SU-DHL-6 (cell line): ENCODE data around the gene CACNA1C.

Source experiments
- H2AFZ ChIP-seq: fragments of 200-600 bp; sonication (generic); 2 replicates; pipeline ENCODE4 v1.6.1; 2014; ENCODE audit warnings: low read depth, mild to moderate bottlenecking, moderate library complexity, mixed read lengths, antibody characterized with exemption, low read length; ENCODE audit not compliant: severe bottlenecking
- H3F3A ChIP-seq: fragments of 200-600 bp; shearing (Covaris generic); 2 replicates; pipeline ENCODE4 v1.6.0; 2016; ENCODE audit warnings: antibody characterized with exemption, mild to moderate bottlenecking; ENCODE audit not compliant: insufficient read depth
- H3K27ac ChIP-seq: fragments of 200-600 bp; sonication (generic); 2 replicates; pipeline ENCODE4 v1.5.1; 2016; ENCODE audit warnings: low read depth, mild to moderate bottlenecking, low read length, moderate library complexity, mixed read lengths
- H3K27me3 ChIP-seq: fragments of 200-600 bp; sonication (generic), shearing (Covaris generic); 2 replicates; pipeline ENCODE4 v1.6.0; 2014; ENCODE audit warnings: mild to moderate bottlenecking, low read length
- H3K36me3 ChIP-seq: fragments of 200-600 bp; sonication (generic); 2 replicates; pipeline ENCODE4 v1.6.1; 2014; ENCODE audit warnings: mild to moderate bottlenecking, low read length, mixed read lengths
- H3K4me2 ChIP-seq: fragments of 300-600, 200-600 bp; shearing (Covaris generic), sonication (generic); 2 replicates; pipeline ENCODE4 v1.6.0; 2014; ENCODE audit warnings: low read length, low read depth, mild to moderate bottlenecking; ENCODE audit not compliant: poor library complexity, severe bottlenecking
- H3K4me3 ChIP-seq: fragments of 200-600 bp; sonication (generic); 2 replicates; pipeline ENCODE4 v1.5.1; 2014; ENCODE audit warnings: antibody characterized with exemption, low read length, mild to moderate bottlenecking, mixed read lengths; ENCODE audit not compliant: insufficient read depth, poor library complexity, severe bottlenecking
- H3K79me2 ChIP-seq: fragments of 200-600 bp; sonication (generic); 2 replicates; pipeline ENCODE4 v1.6.1; 2014; ENCODE audit warnings: mild to moderate bottlenecking, low read length, moderate library complexity; ENCODE audit not compliant: insufficient read depth
- H3K9ac ChIP-seq: fragments of 200-600 bp; sonication (generic); 2 replicates; pipeline ENCODE4 v1.7.0; 2014; ENCODE audit warnings: mild to moderate bottlenecking, low read length
- H3K9me2 ChIP-seq: fragments of 200-600 bp; sonication (generic); replicated peaks from 2 replicates; pipeline ENCODE4 v1.6.1; 2014; ENCODE audit warnings: low read length; ENCODE audit not compliant: insufficient read depth
- H3K9me3 ChIP-seq: fragments of 200-600 bp; sonication (generic); 2 replicates; pipeline ENCODE4 v1.6.1; 2014; ENCODE audit warnings: low read length, mixed read lengths; ENCODE audit not compliant: insufficient read depth
- H4K20me1 ChIP-seq: fragments of 200-600 bp; sonication (generic); 2 replicates; pipeline ENCODE4 v1.6.1; 2014; ENCODE audit warnings: low read depth, mild to moderate bottlenecking, antibody characterized with exemption, low read length, moderate library complexity, mixed read lengths
- EZH2phosphoT487 ChIP-seq: fragments of 200-600 bp; sonication (generic), shearing (Covaris generic); conservative IDR thresholded peaks from 2 replicates; pipeline ENCODE4 v1.6.1; 2018; ENCODE audit warnings: mild to moderate bottlenecking, antibody characterized with exemption, low read length, moderate library complexity, mixed read lengths
- TF ChIP-seq, protein P1 (sequence below): fragments of 200-600 bp; sonication (generic); IDR thresholded peaks from one replicate; pipeline ENCODE4 v1.5.1; 2017; ENCODE audit warnings: antibody characterized with exemption, mild to moderate bottlenecking, low read length, moderate library complexity; ENCODE audit not compliant: insufficient read depth, poor library complexity, severe bottlenecking

CACNA1C gene

DNA sequence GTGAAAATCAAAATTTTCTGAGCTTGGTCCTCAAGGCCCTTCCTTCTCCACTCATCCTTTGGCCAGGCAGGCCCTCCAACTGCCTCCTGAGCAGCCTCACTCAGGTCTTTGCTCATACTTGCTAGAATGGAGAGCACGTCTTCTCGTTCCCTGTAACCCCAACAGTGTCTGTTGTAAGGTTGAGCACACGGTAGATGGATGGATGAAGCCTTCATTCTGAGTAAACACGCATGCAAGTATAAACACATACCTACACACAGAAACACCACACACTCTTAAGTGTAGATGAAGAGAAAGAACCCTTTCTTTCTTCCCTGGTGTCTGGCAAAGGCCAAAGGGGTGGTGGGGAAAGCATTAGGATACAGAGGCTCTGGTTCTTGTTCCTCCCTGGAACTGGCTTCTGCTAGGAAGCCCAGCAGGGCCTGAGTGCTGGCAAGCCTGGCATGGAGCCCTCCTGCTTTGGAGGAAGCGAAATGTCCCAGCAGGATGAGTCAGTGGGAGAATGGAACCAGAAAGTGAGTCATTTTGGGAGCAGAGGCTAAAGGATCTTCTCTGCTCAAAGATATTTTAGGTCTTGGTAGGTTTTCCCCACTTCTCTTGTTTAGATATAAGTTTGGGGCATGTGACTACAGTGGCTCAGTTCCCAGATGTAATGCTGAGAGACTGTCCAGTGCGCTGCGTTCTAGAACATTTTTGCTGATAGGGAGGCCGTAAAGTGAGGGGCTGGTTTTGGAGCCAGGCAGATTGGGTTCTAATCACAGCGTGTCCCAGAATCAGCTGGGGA, 127.4 kb downstream of the CACNA1C start:
- H3K4me3 ChIP-seq, result no peak overlapping the region
- no peak overlapping the region for H3K27ac ChIP-seq
- H3K9me3 ChIP-seq, result no peaks in the 10 kb centered on the region
- no peak overlapping the region for H2AFZ ChIP-seq
- H3K9me2 ChIP-seq, result no peaks in the 10 kb centered on the region
- no peaks in the 10 kb centered on the region for H4K20me1 ChIP-seq
- no peaks in the 10 kb centered on the region for H3F3A ChIP-seq
- H3K4me2 ChIP-seq, result no peak overlapping the region
- H3K79me2 ChIP-seq, result no peaks in the 10 kb centered on the region
- H3K27me3 ChIP-seq, result no peaks in the 10 kb centered on the region
- no peak overlapping the region for H3K9ac ChIP-seq
- TF ChIP-seq, protein P1, sequence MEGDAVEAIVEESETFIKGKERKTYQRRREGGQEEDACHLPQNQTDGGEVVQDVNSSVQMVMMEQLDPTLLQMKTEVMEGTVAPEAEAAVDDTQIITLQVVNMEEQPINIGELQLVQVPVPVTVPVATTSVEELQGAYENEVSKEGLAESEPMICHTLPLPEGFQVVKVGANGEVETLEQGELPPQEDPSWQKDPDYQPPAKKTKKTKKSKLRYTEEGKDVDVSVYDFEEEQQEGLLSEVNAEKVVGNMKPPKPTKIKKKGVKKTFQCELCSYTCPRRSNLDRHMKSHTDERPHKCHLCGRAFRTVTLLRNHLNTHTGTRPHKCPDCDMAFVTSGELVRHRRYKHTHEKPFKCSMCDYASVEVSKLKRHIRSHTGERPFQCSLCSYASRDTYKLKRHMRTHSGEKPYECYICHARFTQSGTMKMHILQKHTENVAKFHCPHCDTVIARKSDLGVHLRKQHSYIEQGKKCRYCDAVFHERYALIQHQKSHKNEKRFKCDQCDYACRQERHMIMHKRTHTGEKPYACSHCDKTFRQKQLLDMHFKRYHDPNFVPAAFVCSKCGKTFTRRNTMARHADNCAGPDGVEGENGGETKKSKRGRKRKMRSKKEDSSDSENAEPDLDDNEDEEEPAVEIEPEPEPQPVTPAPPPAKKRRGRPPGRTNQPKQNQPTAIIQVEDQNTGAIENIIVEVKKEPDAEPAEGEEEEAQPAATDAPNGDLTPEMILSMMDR, result no peak
- TF ChIP-seq EZH2phosphoT487, result no peak
- no peaks in the 10 kb centered on the region for H3K36me3 ChIP-seq

DNA sequence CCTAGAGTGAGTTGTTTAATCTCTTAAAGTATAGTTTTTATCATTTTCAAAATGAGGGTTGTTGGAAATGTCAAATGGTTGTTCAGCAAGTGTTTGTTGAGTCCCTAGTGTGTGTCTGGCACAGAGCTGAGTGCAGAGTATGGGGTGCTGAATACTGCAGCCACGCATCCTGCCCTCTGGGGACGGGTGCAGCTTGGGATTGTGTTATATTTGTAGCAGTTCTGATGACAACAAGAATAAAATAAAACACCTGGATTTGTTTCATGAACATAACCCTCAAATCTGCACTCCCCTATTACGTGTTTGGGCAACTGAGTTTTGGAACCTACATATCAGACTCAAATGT, 127.9 kb downstream of the CACNA1C start:
- Histone ChIP-seq H3K9ac (no peak overlapping the region), H3K4me3 (no peak overlapping the region), H3K27me3 (no peaks in the 10 kb centered on the region), H3K27ac (no peak overlapping the region), H3K9me3 (no peaks in the 10 kb centered on the region), H3K36me3 (no peaks in the 10 kb centered on the region), H4K20me1 (no peaks in the 10 kb centered on the region), H3F3A (no peaks in the 10 kb centered on the region), H3K9me2 (no peaks in the 10 kb centered on the region), H2AFZ (no peak overlapping the region), H3K79me2 (no peaks in the 10 kb centered on the region), H3K4me2 (no peak overlapping the region)
- TF ChIP-seq, protein P1, result no peak
- no peak for TF ChIP-seq EZH2phosphoT487

DNA sequence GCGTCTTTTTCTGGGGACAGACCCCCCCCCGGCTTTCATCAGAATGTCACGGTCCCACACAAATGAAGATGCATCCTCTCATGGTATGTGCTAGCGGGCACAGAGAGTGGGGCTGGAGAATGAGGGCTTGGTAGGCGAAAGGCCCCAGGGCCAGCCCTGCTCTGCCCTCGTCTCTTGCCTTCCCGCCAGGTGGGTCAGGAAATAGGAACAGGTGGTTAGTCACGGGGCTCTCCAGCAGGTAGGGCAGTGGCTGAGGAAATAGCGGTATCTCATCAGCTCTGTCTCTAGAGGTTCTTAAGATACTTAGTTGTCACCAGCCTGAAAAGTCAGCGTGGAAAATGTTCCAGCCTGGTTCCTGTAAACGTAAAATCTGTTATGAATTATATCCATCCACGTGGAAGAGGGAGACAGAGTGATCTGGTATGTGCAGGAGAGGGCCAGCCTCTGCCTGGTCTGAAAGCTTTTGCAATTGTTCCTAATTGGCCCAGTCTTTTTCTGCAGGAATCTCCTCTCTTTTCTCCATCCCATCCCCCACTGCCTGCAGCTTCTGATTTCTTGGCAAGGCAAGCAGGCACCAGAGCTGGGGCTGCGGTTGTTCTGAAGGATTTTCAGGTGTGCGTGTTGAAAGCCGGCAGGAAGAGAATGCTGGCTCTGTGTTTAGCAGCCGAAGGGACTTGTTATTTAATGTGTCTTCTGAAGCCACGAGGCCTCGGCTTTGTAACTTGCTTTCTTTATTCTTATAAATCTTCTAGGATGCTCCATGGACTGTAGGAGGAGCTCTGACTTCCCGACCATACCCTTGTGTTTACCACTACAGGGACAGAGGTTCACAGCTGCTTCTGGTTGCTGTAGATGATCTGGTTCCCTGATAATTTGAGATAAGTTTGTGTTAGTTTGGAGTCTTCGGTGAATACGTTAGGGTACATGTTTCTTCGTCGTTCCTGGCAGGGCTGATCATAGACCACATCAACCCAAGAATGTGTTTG, 131.1 kb downstream of the CACNA1C start:
- Histone ChIP-seq H3K4me3 (no peak overlapping the region), H3K9ac (no peak overlapping the region), H2AFZ (no peak overlapping the region), H3K4me2 (no peak overlapping the region), H3K27ac (no peak overlapping the region), H3K36me3 (no peaks in the 10 kb centered on the region), H3K9me2 (no peaks in the 10 kb centered on the region), H3K9me3 (no peaks in the 10 kb centered on the region), H3F3A (no peaks in the 10 kb centered on the region), H3K27me3 (no peaks in the 10 kb centered on the region), H4K20me1 (no peaks in the 10 kb centered on the region), H3K79me2 (peaks cover 8% of the 10 kb centered on the region; the same call in 1 of the 2 replicates)
- TF ChIP-seq, protein P1, result no peak
- TF ChIP-seq EZH2phosphoT487, result no peak
